Activated T-cell treated with anti-CD3 and anti-CD28 coated beads for 4 hours (primary cell): ENCODE results near the gene RPTOR.

Experiments
- DNase-seq: peaks from one replicate; pipeline ENCODE4 v3.0.0-alpha.2; 2020

The RPTOR gene

GRCh38 chr17:80992948-80993624, 448.4 kb downstream of the RPTOR start:
- DNase-seq: no peak

GRCh38 chr17:80995131-80995530, 450.5 kb downstream of the RPTOR start:
- DNase-seq: no peak

- no peak for DNase-seq
Observed at GRCh38 chr17:80996422-80997305, 452.0 kb downstream of the RPTOR start.

GRCh38 chr17:80997424-80998117, 452.9 kb downstream of the RPTOR start:
- no peak for DNase-seq

- DNase-seq: no peak
Observed at GRCh38 chr17:80998118-80998747, 453.6 kb downstream of the RPTOR start.

- no peak for DNase-seq
Observed at GRCh38 chr17:80998748-80999535, 454.3 kb downstream of the RPTOR start.

- no peak for DNase-seq
Observed at GRCh38 chr17:80999536-81000333, 455.1 kb downstream of the RPTOR start.

- no peak for DNase-seq
Observed at GRCh38 chr17:81000334-81000630, 455.6 kb downstream of the RPTOR start.

GRCh38 chr17:81000631-81001357, 456.2 kb downstream of the RPTOR start:
- no peak for DNase-seq

- DNase-seq: no peak
Observed at GRCh38 chr17:81002013-81002384, 457.4 kb downstream of the RPTOR start.

- no peak for DNase-seq
Observed at GRCh38 chr17:81002409-81003361, 458.0 kb downstream of the RPTOR start.

- no peak for DNase-seq
Observed at GRCh38 chr17:81003711-81004475, 459.3 kb downstream of the RPTOR start.

GRCh38 chr17:81006891-81007290, 462.3 kb downstream of the RPTOR start:
- no peak for DNase-seq

GRCh38 chr17:81008140-81008539, 463.5 kb downstream of the RPTOR start:
- no peak for DNase-seq

GRCh38 chr17:81009136-81009535, 464.5 kb downstream of the RPTOR start:
- DNase-seq: no peak

GRCh38 chr17:81010935-81011334, 466.3 kb downstream of the RPTOR start:
- DNase-seq: no peak

- DNase-seq: no peak
Observed at GRCh38 chr17:81011951-81012350, 467.3 kb downstream of the RPTOR start.

- no peak for DNase-seq
Observed at GRCh38 chr17:81012574-81013447, 468.2 kb downstream of the RPTOR start.
